Left cardiac atrium (tissue), 4 donors: ENCODE measurements around the gene NDUFA6. TPM values are rescaled to one million over a fixed set of nuclear protein-coding genes. Genes with fewer than 3 reads are reported as not detected.
"Not testable (repeated sequence)": the region's sequence is repeated elsewhere in the genome, so short reads cannot be mapped to it uniquely, and the experiment has no call there.

ENCODE experiments used
- ATAC-seq, 2 donors: fragments of 200-7000 bp; cut with Tn5 transposase; one replicate each; pipeline ENCODE4 v1.9.1; 2020; ENCODE audit warnings: mild to moderate bottlenecking in 2 of 2, moderate library complexity in 2 of 2
- DNase-seq: peaks from one replicate; pipeline ENCODE4 v3.0.0-alpha.2; 2020
- intact Hi-C, 2 donors: fragments of 100-400 bp; cut with DNase I; formaldehyde crosslinking; loops; one replicate each; pipeline versions ENCODE4 v1.14.1 to v1.15.1; 2022 to 2023
- total RNA-seq, 2 donors: library from RNA; stranded (reverse); fragmentation: NEBNext Ultra II Directional; extraction: Animal tissue kit (Norgen Biotek cat#: 25700); gene quantifications; one replicate each; pipeline ENCODE4 v1.2.1, GENCODE V29; 2021
- donor health status: DM: no; HTN: yes; CAD: no.
- donor health status: DM: no; HTN: yes; CAD: no; lungs with severe emphysema.
- donor health status: DM: yes; HTN: yes; CAD: no.
- donor health status: Dilated cardiomyopathy.

NDUFA6 gene
- total RNA-seq, 2 donors from 2014 or later = 224 to 247 TPM

GRCh38 chr22:42116848-42117424, 26.4 kb upstream of the NDUFA6 start:
- intact Hi-C loops = loop anchor here in 1 of 2 donors (10.0 kb wide), 1 partner anchor 152 kb away; the partner anchor contains the start of gene SEPTIN3
- DNase-seq (no peak), ATAC-seq (peak in 1 of 2 donors; percentile 53)

DNA sequence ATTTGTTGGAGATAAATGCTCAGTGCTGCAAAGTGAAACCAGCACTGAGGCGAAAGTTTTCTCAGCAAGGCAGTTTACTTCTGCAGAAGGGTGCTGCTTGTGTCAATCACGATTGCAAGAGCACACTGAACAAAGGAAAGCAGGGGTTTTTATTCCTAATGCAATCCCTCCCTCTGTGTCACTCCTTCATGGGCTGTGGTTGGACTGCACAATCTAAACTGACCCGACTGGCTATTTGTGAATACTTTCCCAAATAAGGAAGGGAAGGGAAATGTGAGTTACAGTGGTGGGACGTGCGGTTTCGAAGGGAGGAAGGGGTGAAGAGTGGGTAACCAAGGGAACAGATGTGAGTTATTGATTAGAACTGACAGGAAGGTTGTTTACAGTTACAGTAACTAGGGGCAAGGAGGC, 24.9 kb upstream of the NDUFA6 start:
- not testable (repeated sequence) for DNase-seq, ATAC-seq
- intact Hi-C loops = loop anchor here in 1 of 2 donors (10.0 kb wide), 1 partner anchor 151 kb away; the partner anchor contains the start of gene SEPTIN3

GRCh38 chr22:42114721-42115120, 24.1 kb upstream of the NDUFA6 start:
- peak in 1 of 2 donors; percentile 30 for ATAC-seq
- no peak for DNase-seq
- intact Hi-C loops = loop anchor here (5.0 to 10.0 kb wide), 2 partner anchors 147 to 150 kb away; partner anchors contain the start of gene SEPTIN3 (in 2 of the 2)

DNA sequence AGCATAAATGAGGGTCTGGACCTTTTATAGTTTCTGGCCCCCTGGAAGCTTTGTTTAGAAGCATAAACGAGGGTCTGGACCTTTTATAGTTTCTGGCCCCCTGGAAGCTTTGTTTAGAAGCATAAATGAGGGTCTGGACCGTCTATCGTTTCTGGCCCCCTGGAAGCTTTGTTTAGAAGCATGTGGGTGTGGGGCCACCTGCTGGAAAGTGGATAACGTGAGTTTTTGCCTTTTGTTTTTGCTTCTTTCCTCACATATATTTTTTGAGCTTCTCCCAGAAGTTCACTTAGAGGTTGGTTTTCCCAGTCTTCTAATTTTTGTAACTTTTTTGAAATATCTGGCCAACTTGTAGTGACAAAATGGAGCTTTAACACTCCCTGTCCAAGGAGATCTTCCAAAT, 22.2 kb upstream of the NDUFA6 start:
- not testable (repeated sequence) for DNase-seq, ATAC-seq
- intact Hi-C loops = loop anchor here (5.0 to 10.0 kb wide), 2 partner anchors 145 to 148 kb away; partner anchors contain the start of gene SEPTIN3 (in 2 of the 2)

DNA sequence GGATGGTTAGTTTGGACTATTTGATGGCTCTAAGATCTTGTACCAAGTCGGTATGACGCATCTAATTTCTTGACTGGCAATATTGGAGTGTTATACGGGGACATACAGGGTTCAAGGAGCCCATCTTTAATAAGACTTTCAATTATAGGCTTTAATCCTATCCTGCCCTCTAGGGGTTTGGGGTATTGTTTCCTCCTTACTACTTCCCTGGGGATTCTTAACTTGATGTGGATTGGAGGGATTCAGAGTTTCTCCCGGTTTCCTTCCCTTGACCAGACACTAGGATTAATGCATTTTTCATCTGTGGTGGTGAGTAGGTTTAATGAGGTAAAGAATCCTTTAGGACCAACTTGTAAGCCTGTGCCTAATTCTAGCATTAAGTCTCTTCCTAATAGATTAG, 21.2 kb upstream of the NDUFA6 start:
- intact Hi-C loops = loop anchor here (5.0 to 10.0 kb wide), 2 partner anchors 144 to 147 kb away; partner anchors contain the start of gene SEPTIN3 (in 2 of the 2)
- DNase-seq (no peak), ATAC-seq (no peak)

DNA sequence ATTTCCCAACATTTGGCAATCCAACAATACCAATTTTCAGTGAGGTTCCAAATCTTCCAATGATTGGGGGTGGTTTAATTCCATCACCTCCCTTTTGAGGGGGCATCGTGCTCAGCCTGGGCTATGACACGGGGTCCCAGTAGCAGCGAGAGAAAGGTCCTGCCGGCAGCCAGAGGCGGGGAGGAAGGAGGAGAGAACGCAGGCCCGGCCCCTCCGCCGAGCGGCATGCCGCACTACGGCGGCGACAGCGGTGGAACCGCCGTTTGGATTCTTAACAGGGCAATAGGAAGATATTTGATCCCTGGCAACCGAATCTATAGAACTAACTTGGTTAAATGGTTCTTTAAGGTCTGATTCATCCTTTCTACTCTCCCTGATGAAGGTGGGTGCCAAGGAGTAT, 18.3 kb upstream of the NDUFA6 start:
- intact Hi-C loops = no loop called here

DNA sequence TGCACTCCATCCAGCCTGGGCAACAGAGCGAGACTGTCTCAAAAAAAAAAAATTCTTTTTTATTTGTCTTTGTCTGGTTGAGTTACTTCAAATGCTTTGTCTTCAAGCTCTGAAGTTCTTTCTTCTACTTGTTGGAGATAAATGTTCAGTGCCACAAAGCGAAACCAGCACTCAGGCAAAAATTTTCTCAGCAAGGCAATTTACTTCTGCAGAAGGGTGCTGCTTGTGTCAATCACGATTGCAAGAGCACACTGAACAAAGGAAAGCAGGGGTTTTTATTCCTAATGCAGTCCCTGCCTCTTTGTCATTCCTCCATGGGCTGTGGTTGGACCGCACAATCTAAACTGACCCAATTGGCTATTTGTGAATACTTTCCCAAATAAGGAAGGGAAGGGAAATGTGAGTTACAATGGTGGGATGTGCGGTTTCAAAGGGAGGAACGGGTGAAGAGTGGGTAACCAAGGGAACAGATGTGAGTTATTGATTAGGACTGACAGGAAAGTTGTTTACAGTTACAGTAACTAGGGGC, 13.8 kb upstream of the NDUFA6 start:
- DNase-seq, ATAC-seq, intact Hi-C loops: not testable (repeated sequence)

More for the DNA sequence above, 18.3 kb upstream of the NDUFA6 start:
- no peak for ATAC-seq
- DNase-seq = no peak

- no peak for ATAC-seq
- intact Hi-C loops = no loop called here
- DNase-seq = no peak
Measured at GRCh38 chr22:42101199-42101598, 10.6 kb upstream of the NDUFA6 start.

DNA sequence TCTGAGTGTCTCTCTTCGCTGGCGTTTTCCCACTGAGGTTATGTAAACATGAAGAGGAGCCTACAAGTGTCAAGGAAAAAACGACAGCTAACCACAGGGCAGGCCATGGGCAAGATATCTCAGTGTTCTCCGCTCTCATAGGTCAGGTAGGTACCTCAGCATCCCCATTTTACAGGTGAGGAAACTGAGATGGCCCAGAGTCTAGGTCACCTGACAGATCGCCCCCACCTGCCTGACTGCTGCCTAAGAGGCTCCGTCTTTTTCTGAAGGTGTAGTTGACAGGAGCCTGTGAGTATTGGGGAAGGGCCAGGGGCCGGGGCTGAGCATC, 847 bp upstream of the NDUFA6 start:
- no peak for DNase-seq
- intact Hi-C loops = loop anchor here in 1 of 2 donors (10.0 kb wide), 1 partner anchor 343 kb away; the partner anchor contains the start of gene NFAM1
- ATAC-seq = no peak

DNA sequence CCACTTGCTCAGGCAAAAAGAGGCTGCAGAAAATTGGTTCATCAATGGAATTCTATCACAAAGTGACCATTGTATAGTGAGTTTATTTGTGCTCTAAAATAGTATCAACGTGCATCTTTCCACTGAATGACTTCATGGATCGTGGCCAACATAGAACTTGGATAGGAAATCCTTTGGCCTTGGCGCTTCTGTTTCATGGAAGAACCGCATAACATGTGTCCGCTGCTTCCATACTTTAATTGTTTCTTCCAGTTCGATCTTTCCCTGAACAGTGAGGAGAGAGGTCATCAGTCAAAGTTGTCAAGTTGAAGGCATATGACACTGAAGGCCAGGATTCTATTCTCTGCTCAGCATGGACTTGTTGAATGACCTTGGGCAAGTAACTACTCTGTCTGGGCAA, 4.5 kb downstream of the NDUFA6 start:
- no peak for DNase-seq
- no peak for ATAC-seq
- intact Hi-C loops = no loop called here

GRCh38 chr22:42084874-42085273, 5.7 kb downstream of the NDUFA6 start:
- ATAC-seq (no peak), DNase-seq (no peak)
- intact Hi-C loops = no loop called here

DNA sequence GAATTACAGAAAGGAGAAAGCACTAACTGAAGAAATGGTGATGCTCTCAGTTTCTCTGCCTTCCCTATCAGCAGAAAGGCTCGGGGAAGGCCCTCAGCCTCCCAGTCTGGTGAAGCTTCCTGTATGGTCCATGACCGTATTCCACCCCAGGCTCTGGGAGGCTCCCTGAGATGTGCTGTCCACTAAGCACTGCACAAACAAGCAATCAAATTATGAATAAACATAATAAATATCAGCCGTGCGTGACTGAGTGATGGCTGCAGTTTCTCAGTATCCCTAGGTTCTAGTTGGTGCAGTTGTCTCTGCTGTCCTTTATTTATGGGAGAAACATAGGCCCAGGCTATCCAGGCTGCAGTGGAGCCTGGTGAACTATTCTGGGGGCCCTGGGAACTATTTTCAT, 7.5 kb downstream of the NDUFA6 start:
- DNase-seq (no peak), ATAC-seq (no peak)
- intact Hi-C loops = no loop called here

GRCh38 chr22:42080287-42080686, 10.3 kb downstream of the NDUFA6 start:
- DNase-seq (peak; percentile 43), ATAC-seq (peak in 1 of 2 donors; percentile 13)
- intact Hi-C loops = no loop called here

- ATAC-seq = peak; percentile 94
- peak; percentile 100 for DNase-seq
- intact Hi-C loops = no loop called here
Measured at GRCh38 chr22:42079319-42080251, 11.0 kb downstream of the NDUFA6 start, which contains the start of gene SMDT1. Gene SMDT1, plus strand, starts transcription at chr22:42079700. Its CDS starts 69 bp downstream, at chr22:42079769.

DNA sequence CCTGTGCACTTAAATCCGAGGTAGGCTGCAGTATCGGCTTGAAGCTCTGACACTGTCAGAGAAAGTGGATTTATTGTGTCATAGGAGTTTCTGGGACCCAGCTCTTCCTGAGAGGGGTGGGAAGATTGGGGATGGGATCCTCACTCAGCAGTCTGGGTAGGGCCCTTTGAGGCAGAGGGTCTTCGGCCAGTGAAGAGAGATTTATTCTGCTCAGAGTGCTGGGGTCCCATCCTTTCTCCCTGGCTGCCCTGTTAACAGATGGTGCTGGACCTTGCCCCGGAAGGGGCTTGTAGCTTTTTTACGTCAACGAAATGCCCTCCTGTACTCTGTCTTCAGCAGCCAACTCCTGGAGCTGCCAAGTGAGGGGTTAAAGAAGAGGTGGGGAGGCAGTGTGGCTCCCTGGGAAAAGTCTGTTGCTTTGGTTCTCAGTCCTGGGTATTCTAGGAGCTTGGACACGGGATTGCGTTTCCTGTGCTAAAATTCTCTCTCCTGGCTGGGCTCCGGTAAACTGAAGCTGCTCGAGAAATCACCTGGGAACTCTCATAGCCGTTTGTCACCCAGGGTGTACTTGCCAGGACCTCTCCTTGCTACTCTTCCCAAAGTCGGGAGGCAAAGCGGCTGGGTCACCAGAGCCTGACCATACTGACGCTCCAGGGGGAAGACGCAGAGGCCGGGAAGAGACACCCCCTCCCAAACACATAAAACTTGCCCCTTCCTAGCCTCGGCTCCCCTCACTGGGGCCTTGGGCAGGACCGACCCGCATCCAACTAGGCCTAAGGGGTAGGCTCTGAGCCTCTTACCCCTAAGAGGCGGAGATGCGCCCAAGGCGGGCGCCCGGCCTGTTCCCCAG, 11.9 kb downstream of the NDUFA6 start:
- ATAC-seq (peak; percentile 9 to 21), DNase-seq (no peak)
- intact Hi-C loops = no loop called here

DNA sequence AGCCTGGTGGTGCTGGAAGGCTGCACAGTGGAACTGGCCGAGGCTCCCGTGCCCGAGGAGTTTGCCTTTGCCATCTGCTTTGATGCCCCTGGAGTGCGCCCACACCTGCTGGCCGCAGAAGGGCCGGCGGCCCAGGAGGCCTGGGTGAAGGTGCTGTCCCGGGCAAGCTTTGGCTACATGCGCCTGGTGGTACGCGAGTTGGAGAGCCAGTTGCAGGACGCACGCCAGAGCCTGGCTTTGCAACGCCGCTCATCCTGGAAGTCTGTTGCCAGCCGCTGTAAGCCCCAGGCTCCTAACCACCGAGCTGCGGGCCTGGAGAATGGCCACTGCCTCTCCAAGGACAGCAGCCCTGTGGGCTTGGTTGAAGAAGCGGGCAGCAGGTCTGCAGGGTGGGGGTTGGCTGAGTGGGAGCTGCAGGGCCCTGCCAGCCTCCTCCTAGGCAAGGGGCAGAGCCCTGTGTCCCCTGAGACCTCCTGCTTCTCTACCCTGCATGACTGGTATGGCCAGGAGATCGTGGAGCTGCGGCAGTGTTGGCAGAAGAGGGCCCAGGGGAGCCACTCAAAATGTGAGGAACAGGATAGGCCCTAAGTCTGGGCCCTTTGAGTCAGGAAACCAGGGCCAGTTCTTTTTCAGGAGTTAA, 13.0 kb downstream of the NDUFA6 start:
- intact Hi-C loops = no loop called here
- DNase-seq (peak; percentile 32), ATAC-seq (no peak)

- intact Hi-C loops = no loop called here
- ATAC-seq = no peak
- no peak for DNase-seq
Measured at GRCh38 chr22:42076764-42077485, 13.6 kb downstream of the NDUFA6 start.
